HepG2 (cell line): ENCODE measurements around the gene ITPRIPL1. TPM values are rescaled to one million over a fixed set of nuclear protein-coding genes. Genes with fewer than 3 reads are reported as not detected.

Experiments used
- EP300 ChIP-seq, 3 experiments: sonication (generic) in 1 of 3; formaldehyde crosslinking in 1 of 3; IDR thresholded peaks; 2 replicates each; pipeline versions ENCODE4 v1.5.1 to v1.6.1; 2011 to 2020; ENCODE audit warnings: low read depth in 2 of 3, low read length in 2 of 3, borderline replicate concordance in 1 of 3, improper control_type of control experiment in 1 of 3, mild to moderate bottlenecking in 1 of 3, missing genetic modification reagents in 1 of 3, moderate library complexity in 1 of 3
- ERF ChIP-seq: IDR thresholded peaks from 2 replicates; pipeline ENCODE4 v1.6.1; 2018; ENCODE audit warnings: missing biosample characterization, missing genetic modification reagents
- MLXIP ChIP-seq: sonication (generic); formaldehyde crosslinking; IDR thresholded peaks from 2 replicates; pipeline ENCODE4 v1.9.0; 2021; ENCODE audit warnings: missing genetic modification reagents, borderline replicate concordance
- NFYB ChIP-seq: sonication (generic); formaldehyde crosslinking; IDR thresholded peaks from 2 replicates; pipeline ENCODE4 v1.4.0; 2020; ENCODE audit warnings: missing genetic modification reagents
- SIX4 ChIP-seq: sonication (generic); formaldehyde crosslinking; IDR thresholded peaks from 2 replicates; pipeline ENCODE4 v1.4.0; 2020; ENCODE audit warnings: missing genetic modification reagents
- SMARCE1 ChIP-seq: fragments of 450-650 bp; IDR thresholded peaks from 2 replicates; pipeline ENCODE4 v1.6.1; 2017; ENCODE audit warnings: borderline replicate concordance
- SP5 ChIP-seq: IDR thresholded peaks from 2 replicates; pipeline ENCODE4 v1.6.1; 2016; ENCODE audit warnings: low read depth, borderline replicate concordance
- ZFP41 ChIP-seq: sonication (generic); formaldehyde crosslinking; IDR thresholded peaks from 2 replicates; pipeline ENCODE4 v1.4.0; 2020; ENCODE audit warnings: mild to moderate bottlenecking, missing genetic modification reagents, borderline replicate concordance
- ZNF160 ChIP-seq: sonication (generic); formaldehyde crosslinking; IDR thresholded peaks from 2 replicates; pipeline ENCODE4 v1.8.0; 2022; ENCODE audit warnings: mild to moderate bottlenecking, inconsistent platforms, missing genetic modification reagents
- ZNF18 ChIP-seq: sonication (generic); formaldehyde crosslinking; IDR thresholded peaks from 2 replicates; pipeline ENCODE4 v1.8.0; 2022; ENCODE audit warnings: mild to moderate bottlenecking, missing genetic modification reagents; ENCODE audit not compliant: insufficient replicate concordance
- ZNF292 ChIP-seq: sonication (generic); formaldehyde crosslinking; IDR thresholded peaks from 2 replicates; pipeline ENCODE4 v1.8.1; 2022; ENCODE audit warnings: mild to moderate bottlenecking, low read depth, missing genetic modification reagents, borderline replicate concordance
- ZNF326 ChIP-seq: sonication (generic); formaldehyde crosslinking; IDR thresholded peaks from 2 replicates; pipeline ENCODE4 v1.4.0; 2020; ENCODE audit warnings: missing genetic modification reagents, borderline replicate concordance
- ZNF589 ChIP-seq: sonication (generic); formaldehyde crosslinking; conservative IDR thresholded peaks from 2 replicates; pipeline ENCODE4 v1.8.0; 2022; ENCODE audit warnings: mild to moderate bottlenecking, moderate library complexity, missing genetic modification reagents
- ZNF652 ChIP-seq: IDR thresholded peaks from 2 replicates; pipeline ENCODE4 v1.6.1; 2016; ENCODE audit warnings: low read depth, borderline replicate concordance
- ZNF720 ChIP-seq: sonication (generic); formaldehyde crosslinking; IDR thresholded peaks from 2 replicates; pipeline ENCODE4 v1.4.0; 2020; ENCODE audit warnings: missing genetic modification reagents
- ZNF839 ChIP-seq: sonication (generic); formaldehyde crosslinking; IDR thresholded peaks from 2 replicates; pipeline ENCODE4 v1.4.0; 2020; ENCODE audit warnings: missing genetic modification reagents, mild to moderate bottlenecking, borderline replicate concordance
- ZUFSP ChIP-seq: sonication (generic); formaldehyde crosslinking; IDR thresholded peaks from 2 replicates; pipeline ENCODE4 v1.9.0; 2021; ENCODE audit warnings: missing genetic modification reagents, mild to moderate bottlenecking, borderline replicate concordance
- polyA plus RNA-seq, 8 experiments: library from polyadenylated mRNA; depleted of rRNA in 3 of 8; stranded (reverse) in 7 of 8; unstranded in 1 of 8; fragments of >200 nt; fragmentation: Illumina TruSeq in 4 of 8; extraction: Trizol in 4 of 8; gene quantifications; 2 replicates each; pipeline versions ENCODE4 v1.2.1 to v1.2.3, GENCODE V29; 2011 to 2016; ENCODE audit warnings: low read depth in 4 of 8, missing spikeins in 1 of 8, mixed read lengths in 1 of 8; ENCODE audit not compliant: insufficient read depth in 1 of 8
- total RNA-seq, 5 experiments: library from RNA; depleted of rRNA; stranded (reverse); fragments of >200 nt; fragmentation: Illumina TruSeq; extraction: Trizol; gene quantifications; 2 replicates each; pipeline ENCODE4 v1.2.3, GENCODE V29; 2016; ENCODE audit warnings: low read depth in 1 of 5
- TF ChIP-seq, protein P1 (sequence below): sonication (generic); formaldehyde crosslinking; IDR thresholded peaks from 2 replicates; pipeline ENCODE4 v1.8.0; 2022; ENCODE audit warnings: mild to moderate bottlenecking, missing genetic modification reagents, moderate library complexity
- TF ChIP-seq, protein P2 (sequence below): sonication (generic); formaldehyde crosslinking; IDR thresholded peaks from 2 replicates; pipeline ENCODE4 v1.8.1; 2023; ENCODE audit warnings: mild to moderate bottlenecking, missing genetic modification reagents

The ITPRIPL1 gene
- total and polyA plus RNA-seq, 2 of the 13 experiments (the other 11 are each of a cell fraction or from before 2014, with no cell fraction given) = 4.3 to 11.7 TPM

DNA sequence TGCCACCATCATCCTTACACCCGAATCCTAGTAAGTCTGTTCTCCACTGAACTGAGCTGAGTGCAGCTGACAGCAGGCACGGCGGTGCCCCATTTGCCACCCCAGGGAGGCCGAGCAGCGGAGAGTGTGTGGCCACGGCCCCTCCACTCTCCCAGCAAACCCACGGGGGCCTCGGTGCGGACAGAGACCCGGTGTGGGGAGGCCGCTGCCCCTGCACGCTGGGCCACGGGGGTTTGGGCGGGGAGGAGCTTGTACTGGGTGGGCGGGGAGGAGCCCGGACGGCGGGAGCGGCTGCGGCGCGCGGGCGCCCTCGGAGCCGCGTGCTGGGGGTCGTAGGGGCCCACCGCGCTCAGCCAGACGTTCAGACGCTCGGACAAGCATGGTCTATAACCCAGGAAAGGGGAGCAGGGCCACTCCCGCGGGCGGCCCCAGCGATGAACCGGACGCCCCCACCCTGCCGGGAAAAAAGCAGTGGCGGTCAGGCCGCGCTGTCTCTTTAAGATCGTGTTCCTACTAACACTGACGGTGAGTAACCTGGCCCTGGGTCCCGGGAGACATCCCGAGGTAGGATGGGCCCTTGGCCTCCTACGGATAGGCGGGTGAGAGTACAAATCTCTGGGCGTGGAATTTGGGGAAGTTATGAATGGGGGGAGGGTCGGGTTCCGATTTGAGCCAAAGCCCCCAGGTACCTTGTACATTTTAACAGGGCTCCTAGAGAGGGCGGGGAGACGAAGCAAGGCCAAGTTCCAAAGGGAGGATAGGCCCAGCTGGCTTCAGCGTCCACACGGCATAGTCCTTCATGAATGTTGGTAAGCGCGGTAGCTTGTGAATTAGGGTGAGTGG is at the start of gene ITPRIPL1 (continued):
- TF ChIP-seq MLXIP (CRISPR knock-in tag) (no peak), NFYB (CRISPR knock-in tag) (no peak), SIX4 (no peak), SMARCE1 (no peak), SP5 (no peak; the same call in 1 of the 2 replicates), ZNF839 (CRISPR knock-in tag) (peak; percentile 64), ZNF292 (CRISPR knock-in tag) (no peak), ERF (CRISPR knock-in tag) (0 out of 2 replicates have a peak, but pooled peaks have one; percentile 38), ZNF18 (peak; percentile 73), ZNF326 (no peak), ZNF589 (CRISPR knock-in tag) (no peak), EP300 (IDR thresholded peaks at IDR 0.05; ENCODE audit: low read depth in 2 of 2, low read length in 2 of 2) (no peak), EP300 (CRISPR knock-in tag; IDR thresholded peaks at IDR 0.05; ENCODE audit: borderline replicate concordance) (no peak), ZNF160 (CRISPR knock-in tag) (no peak), ZNF720 (CRISPR knock-in tag) (no peak), ZUFSP (CRISPR knock-in tag) (no peak), ZNF652 (CRISPR knock-in tag) (no peak), ZFP41 (CRISPR knock-in tag) (no peak)
- TF ChIP-seq, protein P1, sequence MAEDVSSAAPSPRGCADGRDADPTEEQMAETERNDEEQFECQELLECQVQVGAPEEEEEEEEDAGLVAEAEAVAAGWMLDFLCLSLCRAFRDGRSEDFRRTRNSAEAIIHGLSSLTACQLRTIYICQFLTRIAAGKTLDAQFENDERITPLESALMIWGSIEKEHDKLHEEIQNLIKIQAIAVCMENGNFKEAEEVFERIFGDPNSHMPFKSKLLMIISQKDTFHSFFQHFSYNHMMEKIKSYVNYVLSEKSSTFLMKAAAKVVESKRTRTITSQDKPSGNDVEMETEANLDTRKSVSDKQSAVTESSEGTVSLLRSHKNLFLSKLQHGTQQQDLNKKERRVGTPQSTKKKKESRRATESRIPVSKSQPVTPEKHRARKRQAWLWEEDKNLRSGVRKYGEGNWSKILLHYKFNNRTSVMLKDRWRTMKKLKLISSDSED = peak; percentile 61; the same call in 1 of the 2 replicates
- TF ChIP-seq, protein P2, sequence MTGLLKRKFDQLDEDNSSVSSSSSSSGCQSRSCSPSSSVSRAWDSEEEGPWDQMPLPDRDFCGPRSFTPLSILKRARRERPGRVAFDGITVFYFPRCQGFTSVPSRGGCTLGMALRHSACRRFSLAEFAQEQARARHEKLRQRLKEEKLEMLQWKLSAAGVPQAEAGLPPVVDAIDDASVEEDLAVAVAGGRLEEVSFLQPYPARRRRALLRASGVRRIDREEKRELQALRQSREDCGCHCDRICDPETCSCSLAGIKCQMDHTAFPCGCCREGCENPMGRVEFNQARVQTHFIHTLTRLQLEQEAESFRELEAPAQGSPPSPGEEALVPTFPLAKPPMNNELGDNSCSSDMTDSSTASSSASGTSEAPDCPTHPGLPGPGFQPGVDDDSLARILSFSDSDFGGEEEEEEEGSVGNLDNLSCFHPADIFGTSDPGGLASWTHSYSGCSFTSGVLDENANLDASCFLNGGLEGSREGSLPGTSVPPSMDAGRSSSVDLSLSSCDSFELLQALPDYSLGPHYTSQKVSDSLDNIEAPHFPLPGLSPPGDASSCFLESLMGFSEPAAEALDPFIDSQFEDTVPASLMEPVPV (CRISPR knock-in tag) = no peak; the same call in 1 of the 2 replicates
